Measurements from ENCODE around the gene HIVEP1.

DNA sequence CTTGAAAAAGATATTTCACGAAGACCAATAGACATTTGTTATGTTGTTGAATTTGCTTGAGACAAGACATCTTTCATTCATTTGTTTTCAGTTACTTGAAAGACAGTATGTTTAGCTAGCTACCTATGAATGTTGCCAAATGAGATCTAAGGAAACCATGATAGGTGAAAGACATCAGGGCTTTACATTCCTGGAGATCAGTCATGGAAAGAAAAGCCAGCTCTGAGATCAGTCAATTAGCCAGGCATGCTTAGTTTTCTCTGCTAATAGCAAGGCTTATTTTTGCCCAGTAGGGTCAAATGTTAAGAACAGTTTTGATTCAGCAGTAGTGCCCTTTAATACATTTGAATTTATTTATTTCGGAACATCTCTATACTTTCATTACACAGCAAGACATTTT lies 161.5 kb downstream of the HIVEP1 start:
- TF ChIP-seq, protein P1, sequence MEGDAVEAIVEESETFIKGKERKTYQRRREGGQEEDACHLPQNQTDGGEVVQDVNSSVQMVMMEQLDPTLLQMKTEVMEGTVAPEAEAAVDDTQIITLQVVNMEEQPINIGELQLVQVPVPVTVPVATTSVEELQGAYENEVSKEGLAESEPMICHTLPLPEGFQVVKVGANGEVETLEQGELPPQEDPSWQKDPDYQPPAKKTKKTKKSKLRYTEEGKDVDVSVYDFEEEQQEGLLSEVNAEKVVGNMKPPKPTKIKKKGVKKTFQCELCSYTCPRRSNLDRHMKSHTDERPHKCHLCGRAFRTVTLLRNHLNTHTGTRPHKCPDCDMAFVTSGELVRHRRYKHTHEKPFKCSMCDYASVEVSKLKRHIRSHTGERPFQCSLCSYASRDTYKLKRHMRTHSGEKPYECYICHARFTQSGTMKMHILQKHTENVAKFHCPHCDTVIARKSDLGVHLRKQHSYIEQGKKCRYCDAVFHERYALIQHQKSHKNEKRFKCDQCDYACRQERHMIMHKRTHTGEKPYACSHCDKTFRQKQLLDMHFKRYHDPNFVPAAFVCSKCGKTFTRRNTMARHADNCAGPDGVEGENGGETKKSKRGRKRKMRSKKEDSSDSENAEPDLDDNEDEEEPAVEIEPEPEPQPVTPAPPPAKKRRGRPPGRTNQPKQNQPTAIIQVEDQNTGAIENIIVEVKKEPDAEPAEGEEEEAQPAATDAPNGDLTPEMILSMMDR (IDR thresholded peaks at IDR 0.05) = no peak
- no peak for TF ChIP-seq POLR2A (IDR thresholded peaks at IDR 0.05)
- no peak for TF ChIP-seq EP300 (IDR thresholded peaks at IDR 0.05)
